Measurements from ENCODE around the gene ZNF408.

Gene ZNF408

DNA sequence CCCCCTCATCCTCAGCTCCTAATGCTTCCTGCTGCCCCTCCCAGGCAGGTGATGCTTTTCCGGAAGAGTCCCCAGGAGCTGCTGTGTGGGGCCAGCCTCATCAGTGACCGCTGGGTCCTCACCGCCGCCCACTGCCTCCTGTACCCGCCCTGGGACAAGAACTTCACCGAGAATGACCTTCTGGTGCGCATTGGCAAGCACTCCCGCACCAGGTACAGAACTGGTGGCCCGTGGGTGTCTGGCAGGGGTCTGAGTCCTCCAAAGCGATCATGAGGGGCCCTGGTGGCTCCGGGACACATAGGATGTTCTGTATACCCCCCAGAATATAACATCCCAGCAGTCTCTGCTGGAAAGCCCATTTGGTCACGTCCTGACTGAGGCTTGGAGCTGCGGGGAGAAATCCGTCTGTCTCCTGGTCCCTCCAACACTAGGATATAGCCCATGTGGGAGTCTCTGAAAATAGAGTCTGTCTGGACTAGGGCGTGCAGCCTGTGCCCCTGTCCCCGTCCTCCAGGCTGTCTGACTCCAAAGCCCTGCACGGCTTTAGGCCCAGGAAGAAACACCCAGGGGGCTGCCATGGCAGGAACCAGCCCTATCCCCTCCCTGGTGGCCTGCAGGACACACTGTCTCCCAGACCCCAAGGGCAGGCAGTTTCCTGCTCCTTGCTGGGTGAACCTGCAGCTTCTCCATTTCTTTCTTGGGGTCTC, 27.3 kb downstream of the ZNF408 start:
- DNase-seq (ENCODE audit: low read depth) = no peak

- DNase-seq (ENCODE audit: low read depth) = no peak
These were observed 27.8 kb downstream of the ZNF408 start for GRCh38 chr11:46728659-46729040.

- no peak for DNase-seq (ENCODE audit: low read depth)
These were observed 28.5 kb downstream of the ZNF408 start for GRCh38 chr11:46729110-46730027.

DNA sequence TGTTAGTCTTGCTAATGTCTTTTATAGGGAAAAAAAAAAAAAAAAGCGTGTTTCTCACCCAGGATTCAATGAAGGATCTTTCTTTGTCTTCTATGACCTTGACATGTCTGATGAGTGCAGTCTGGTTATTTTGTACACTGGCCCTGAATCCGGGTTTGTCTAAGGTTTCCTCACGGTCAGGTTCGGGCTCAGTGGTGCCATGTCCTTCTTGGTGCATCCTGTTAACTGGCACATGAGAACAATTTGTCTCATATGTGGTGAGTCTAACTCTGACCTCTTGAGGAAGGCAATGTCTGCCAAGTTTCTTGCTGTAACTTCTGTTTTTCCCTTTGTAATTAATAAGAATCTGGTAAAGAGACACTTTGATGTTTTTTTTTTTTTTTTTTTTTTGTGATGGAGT, 30.7 kb downstream of the ZNF408 start:
- DNase-seq (ENCODE audit: low read depth) = no peak

DNA sequence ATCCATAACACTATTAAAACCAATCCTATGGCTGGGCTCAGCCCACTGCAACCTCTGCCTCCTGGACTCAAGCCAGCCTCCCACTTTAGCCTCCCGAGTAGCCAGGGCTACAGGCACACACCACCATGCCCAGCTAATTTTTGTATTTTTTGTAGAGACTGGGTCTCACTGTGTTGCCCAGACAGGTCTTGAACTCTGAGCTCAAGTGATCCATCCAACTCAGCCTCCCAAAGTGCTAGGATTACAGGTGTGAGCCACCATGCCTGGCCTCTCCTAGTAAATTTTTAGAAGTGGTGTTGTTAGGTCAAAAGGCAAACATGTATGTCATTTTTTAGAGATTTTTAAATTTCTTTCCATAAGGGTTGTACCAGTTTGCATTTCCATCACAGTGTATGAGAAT, 32.4 kb downstream of the ZNF408 start:
- DNase-seq (ENCODE audit: low read depth) = no peak

DNA sequence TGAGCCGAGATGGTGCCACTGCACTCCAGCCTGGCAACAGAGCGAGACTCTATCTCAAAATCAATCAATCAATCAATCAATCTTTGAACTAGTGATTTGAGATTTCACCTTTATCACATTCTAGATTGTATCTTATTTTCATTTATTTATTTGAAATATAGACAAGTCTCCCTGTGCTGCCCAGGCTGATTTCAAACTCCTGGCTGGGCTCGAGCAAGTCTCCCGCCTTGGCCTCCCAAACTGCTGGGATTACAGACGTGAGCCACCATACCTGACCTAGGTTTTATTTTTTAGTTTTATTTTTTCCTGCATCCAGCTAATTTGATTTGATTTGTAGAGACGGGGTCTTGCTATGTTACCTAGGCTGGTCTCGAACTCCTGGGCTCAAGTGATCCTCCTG, 35.3 kb downstream of the ZNF408 start:
- DNase-seq (ENCODE audit: low read depth) = no peak

- no peak for DNase-seq (ENCODE audit: low read depth)
These were observed 35.8 kb downstream of the ZNF408 start for GRCh38 chr11:46736615-46737014.

DNA sequence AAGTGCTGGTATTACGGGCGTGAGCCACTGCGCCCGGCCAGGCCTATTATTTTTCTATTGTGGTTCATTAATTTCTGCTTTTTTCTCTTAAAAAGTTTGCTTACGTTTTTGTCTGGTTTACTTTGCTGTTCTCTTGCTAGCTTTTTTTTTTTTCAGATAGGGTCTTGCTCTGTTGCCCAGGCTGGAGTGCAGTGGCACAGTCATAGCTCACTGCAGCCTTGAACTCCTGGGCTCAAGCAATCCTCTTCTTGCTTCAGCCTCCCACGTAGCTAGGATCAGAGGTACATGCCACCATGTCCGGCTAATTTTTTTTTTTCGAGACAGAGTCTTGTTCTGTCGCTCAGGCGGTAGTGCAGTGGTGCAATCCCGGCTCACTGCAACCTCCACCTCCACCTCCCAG, 36.9 kb downstream of the ZNF408 start:
- DNase-seq (ENCODE audit: low read depth) = no peak

- no peak for DNase-seq (ENCODE audit: low read depth)
These were observed 38.1 kb downstream of the ZNF408 start for GRCh38 chr11:46738887-46739286.

- DNase-seq (ENCODE audit: low read depth) = no peak
These were observed 41.0 kb downstream of the ZNF408 start for GRCh38 chr11:46741600-46742484.

GRCh38 chr11:46743043-46743442, 42.2 kb downstream of the ZNF408 start:
- DNase-seq (ENCODE audit: low read depth) = no peak

- no peak for DNase-seq (ENCODE audit: low read depth)
These were observed 43.0 kb downstream of the ZNF408 start for GRCh38 chr11:46743693-46744339.

DNA sequence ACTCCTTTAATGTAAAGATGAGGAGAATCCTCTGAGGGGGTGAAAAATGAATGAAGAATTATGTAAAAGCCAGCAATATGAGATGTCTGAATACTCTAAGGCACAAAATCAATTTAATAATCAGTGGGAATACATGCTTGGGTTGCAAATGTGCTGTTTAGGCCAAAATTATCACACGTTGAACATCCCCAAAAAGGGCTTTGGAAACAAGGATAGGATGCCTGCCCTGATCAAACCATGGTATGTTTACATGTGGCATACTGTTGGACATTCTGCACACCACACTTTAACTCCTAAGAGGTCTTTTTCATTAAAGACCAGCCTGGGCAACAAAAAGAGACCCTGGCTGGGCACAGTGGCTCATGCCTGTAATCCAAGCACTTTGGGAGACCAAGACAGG, 44.5 kb downstream of the ZNF408 start:
- DNase-seq (ENCODE audit: low read depth) = no peak

- DNase-seq (ENCODE audit: low read depth) = no peak
These were observed 45.2 kb downstream of the ZNF408 start for GRCh38 chr11:46745995-46746394.

DNA sequence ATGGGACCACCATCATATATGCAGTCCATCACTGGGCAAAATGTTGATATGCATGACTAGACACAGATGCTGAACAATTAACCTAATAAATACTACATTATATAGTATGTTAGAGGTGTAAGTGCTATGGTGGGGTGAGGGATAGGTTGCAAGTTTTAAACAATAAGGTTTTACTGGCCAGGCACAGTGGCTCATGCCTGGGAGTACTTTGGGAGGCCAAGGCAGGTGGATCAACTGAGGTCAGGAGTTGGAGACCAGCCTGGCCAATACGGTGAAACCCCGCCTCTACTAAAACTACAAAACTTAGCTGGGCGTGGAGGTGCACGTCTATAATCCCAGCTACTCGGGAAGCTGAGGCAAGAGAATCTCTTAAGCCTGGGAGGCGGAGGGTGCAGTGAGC, 46.3 kb downstream of the ZNF408 start:
- no peak for DNase-seq (ENCODE audit: low read depth)
